Osteoblast (primary cell): ENCODE results near the gene FIGNL2. TPM values are rescaled to one million over a fixed set of nuclear protein-coding genes. Genes with fewer than 3 reads are reported as not detected.

ENCODE experiments used
- DNase-seq: peaks from one replicate; pipeline ENCODE4 v3.0.0; 2011; ENCODE audit warnings: low spot score, mixed read lengths; ENCODE audit not compliant: insufficient read length; ENCODE audit errors: missing footprints
- H2AFZ ChIP-seq: 2 replicates; pipeline ENCODE4 v1.6.0; 2011; ENCODE audit warnings: mild to moderate bottlenecking, low read length
- H3K27ac ChIP-seq: 2 replicates; pipeline ENCODE4 v1.5.1; 2011; ENCODE audit warnings: mild to moderate bottlenecking, low read depth, low read length, moderate library complexity
- H3K27me3 ChIP-seq: 2 replicates; pipeline ENCODE4 v1.6.0; 2012; ENCODE audit warnings: mild to moderate bottlenecking, control low read depth, inconsistent platforms, low read length, moderate library complexity; ENCODE audit not compliant: insufficient read depth
- H3K36me3 ChIP-seq: 2 replicates; pipeline ENCODE4 v1.5.1; 2011; ENCODE audit warnings: mild to moderate bottlenecking, low read length, control low read depth, moderate library complexity; ENCODE audit not compliant: insufficient read depth
- H3K4me1 ChIP-seq: 2 replicates; pipeline ENCODE4 v1.5.1; 2011; ENCODE audit warnings: mild to moderate bottlenecking, low read length, control low read depth, moderate library complexity; ENCODE audit not compliant: insufficient read depth
- H3K4me2 ChIP-seq: 2 replicates; pipeline ENCODE4 v1.6.0; 2011; ENCODE audit warnings: mild to moderate bottlenecking, low read length; ENCODE audit not compliant: insufficient read depth
- H3K4me3 ChIP-seq: fragments of 200-600 bp; sonication (generic); 3 replicates; pipeline ENCODE4 v1.5.1; 2012; ENCODE audit warnings: mild to moderate bottlenecking, low read length, inconsistent platforms; ENCODE audit not compliant: insufficient read depth
- H3K79me2 ChIP-seq: 2 replicates; pipeline ENCODE4 v1.6.0; 2012; ENCODE audit warnings: mild to moderate bottlenecking, low read length, control low read depth, inconsistent platforms; ENCODE audit not compliant: insufficient read depth
- H3K9me3 ChIP-seq: 2 replicates; pipeline ENCODE4 v1.5.1; 2011; ENCODE audit warnings: low read depth, low read length, control low read depth
- H4K20me1 ChIP-seq: 2 replicates; pipeline ENCODE4 v1.6.0; 2012; ENCODE audit warnings: mild to moderate bottlenecking, low read length, control low read depth; ENCODE audit not compliant: insufficient read depth
- total RNA-seq: library from RNA; depleted of rRNA; stranded (reverse); fragments of >200 nt; gene quantifications from 2 replicates; pipeline ENCODE4 v1.2.3, GENCODE V29; 2012
- TF ChIP-seq, protein P1 (sequence below): IDR thresholded peaks from 2 replicates; pipeline ENCODE4 v1.5.1; 2011; ENCODE audit warnings: mild to moderate bottlenecking, low read depth, low read length, moderate library complexity; ENCODE audit errors: extremely low read depth

FIGNL2 gene
- total RNA-seq, 1 donor, result 0.36 TPM

DNA sequence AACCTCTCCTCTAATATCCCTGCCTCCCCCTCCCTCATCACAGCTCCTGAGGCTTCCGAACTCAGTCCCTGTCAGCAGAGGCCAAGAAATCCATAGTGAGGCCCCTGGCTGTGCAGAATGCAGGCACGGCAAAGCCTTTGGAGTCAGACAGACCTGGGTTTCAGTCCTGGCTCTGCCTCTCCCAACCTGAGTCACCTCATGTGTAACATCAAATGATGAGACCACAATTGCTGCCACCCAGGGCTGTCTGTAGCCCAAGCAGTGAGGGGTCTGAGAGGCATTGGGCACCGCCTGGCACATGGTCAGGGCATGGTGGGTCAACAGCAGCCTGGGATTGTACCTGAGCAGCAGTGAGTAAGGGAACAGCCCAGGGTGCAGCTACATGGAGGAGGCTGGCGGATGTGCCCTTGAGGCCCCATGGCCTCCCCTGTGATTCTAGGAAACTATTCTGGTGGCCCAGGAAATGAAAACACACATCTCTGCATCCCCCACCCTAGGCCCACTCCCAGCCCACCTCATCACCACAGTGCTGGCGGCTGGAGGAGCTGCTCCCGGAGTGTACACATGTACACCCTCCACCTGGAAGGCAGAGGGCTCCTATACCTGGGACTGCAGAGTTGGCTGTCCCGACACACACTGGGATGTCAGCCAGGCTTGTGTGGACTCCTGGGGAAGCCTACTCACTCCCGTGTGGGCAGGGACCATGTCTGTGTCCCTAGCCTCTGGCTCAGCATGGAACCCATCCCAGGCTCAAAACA is 47.0 kb upstream of the FIGNL2 start:
- H3K4me2 ChIP-seq, result no peak overlapping the region
- H3K27ac ChIP-seq, result no peak overlapping the region
- peak overlapping the region; percentile 83 for H2AFZ ChIP-seq
- no peaks in the 10 kb centered on the region for H3K27me3 ChIP-seq
- H3K9me3 ChIP-seq, result no peaks in the 10 kb centered on the region
- H3K4me3 ChIP-seq, result no peak overlapping the region
- no peaks in the 10 kb centered on the region for H3K79me2 ChIP-seq
- H4K20me1 ChIP-seq, result no peaks in the 10 kb centered on the region
- peaks cover 11% of the 10 kb centered on the region for H3K4me1 ChIP-seq
- no peak for DNase-seq
- TF ChIP-seq, protein P1, sequence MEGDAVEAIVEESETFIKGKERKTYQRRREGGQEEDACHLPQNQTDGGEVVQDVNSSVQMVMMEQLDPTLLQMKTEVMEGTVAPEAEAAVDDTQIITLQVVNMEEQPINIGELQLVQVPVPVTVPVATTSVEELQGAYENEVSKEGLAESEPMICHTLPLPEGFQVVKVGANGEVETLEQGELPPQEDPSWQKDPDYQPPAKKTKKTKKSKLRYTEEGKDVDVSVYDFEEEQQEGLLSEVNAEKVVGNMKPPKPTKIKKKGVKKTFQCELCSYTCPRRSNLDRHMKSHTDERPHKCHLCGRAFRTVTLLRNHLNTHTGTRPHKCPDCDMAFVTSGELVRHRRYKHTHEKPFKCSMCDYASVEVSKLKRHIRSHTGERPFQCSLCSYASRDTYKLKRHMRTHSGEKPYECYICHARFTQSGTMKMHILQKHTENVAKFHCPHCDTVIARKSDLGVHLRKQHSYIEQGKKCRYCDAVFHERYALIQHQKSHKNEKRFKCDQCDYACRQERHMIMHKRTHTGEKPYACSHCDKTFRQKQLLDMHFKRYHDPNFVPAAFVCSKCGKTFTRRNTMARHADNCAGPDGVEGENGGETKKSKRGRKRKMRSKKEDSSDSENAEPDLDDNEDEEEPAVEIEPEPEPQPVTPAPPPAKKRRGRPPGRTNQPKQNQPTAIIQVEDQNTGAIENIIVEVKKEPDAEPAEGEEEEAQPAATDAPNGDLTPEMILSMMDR, result no peak
- no peaks in the 10 kb centered on the region for H3K36me3 ChIP-seq

DNA sequence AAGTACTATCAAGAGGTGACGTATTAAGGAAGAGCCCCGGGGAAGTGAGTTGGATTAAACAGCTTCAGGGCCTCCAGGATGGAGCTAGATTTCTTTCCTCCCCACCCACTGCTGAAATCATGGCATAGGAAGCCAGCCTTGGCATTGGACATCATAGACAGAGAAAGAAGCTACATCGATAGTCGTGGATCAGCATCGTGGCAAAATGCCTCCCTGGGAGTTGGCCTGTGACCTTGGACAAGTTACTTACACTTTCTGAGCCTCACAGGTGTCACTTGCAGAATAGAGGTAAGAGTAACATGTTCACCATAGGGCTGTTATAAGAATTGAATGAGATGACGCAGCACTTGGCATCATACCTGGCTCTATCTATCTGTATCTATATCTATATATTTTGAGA is 45.3 kb upstream of the FIGNL2 start:
- Histone ChIP-seq H3K79me2 (no peaks in the 10 kb centered on the region), H3K36me3 (no peaks in the 10 kb centered on the region), H3K4me2 (no peak overlapping the region), H3K27me3 (no peaks in the 10 kb centered on the region), H2AFZ (no peak overlapping the region), H3K4me1 (peaks cover 6% of the 10 kb centered on the region), H3K27ac (no peak overlapping the region), H4K20me1 (no peaks in the 10 kb centered on the region), H3K4me3 (no peak overlapping the region), H3K9me3 (no peaks in the 10 kb centered on the region)
- TF ChIP-seq, protein P1, result no peak
- no peak for DNase-seq

DNA sequence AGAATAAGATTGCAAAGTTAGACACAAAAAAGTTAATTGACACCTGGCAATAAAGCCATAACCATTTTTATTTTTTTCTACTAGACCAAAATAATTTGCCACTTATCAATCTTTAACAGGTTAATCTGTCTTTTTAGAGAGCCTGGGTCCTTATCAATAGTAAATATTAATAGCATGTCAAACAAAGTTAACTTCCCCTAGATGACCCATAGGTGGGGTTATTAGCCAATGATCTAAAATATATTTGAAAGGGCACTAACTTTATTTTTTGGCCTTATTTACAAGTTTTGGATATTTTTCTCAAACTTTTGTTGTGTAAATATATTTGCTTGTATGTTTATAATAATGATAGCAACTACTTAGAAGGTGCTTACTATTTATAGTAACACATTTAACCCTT is 43.3 kb upstream of the FIGNL2 start:
- H3K36me3 ChIP-seq, result no peaks in the 10 kb centered on the region
- TF ChIP-seq, protein P1, result peak; percentile 46
- no peak overlapping the region for H3K4me3 ChIP-seq
- DNase-seq, result peak; percentile 91
- no peak overlapping the region for H2AFZ ChIP-seq
- no peak overlapping the region for H3K27ac ChIP-seq
- peaks cover 4% of the 10 kb centered on the region for H3K4me1 ChIP-seq
- H3K27me3 ChIP-seq, result no peaks in the 10 kb centered on the region
- H4K20me1 ChIP-seq, result no peaks in the 10 kb centered on the region
- no peaks in the 10 kb centered on the region for H3K9me3 ChIP-seq
- no peak overlapping the region for H3K4me2 ChIP-seq
- H3K79me2 ChIP-seq, result no peaks in the 10 kb centered on the region

DNA sequence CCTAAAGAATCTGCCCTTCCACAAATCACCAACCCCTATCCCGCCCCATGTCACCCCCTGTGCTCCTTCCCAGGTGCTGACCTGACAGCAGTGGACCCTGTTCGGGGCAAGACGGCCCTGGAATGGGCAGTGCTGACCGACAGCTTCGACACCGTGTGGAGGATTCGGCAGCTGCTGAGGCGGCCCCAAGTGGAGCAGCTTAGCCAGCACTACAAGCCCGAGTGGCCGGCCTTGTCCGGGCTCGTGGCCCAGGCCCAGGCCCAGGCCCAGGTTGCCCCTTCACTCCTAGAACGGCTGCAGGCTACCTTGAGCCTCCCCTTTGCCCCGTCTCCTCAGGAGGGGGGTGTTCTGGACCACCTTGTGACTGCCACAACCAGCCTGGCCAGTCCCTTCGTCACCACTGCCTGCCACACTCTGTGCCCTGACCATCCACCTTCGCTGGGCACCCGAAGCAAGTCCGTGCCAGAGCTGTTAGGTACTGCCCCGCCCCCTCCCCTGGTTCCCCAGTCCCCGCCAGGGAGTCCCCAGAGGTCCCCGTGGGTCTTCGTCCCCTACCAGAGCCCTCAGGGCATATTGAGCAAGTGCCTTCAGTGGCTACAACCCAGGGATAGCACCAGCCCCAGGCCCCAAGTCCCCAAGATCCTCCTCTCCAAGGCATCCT is 42.1 kb upstream of the FIGNL2 start:
- no peaks in the 10 kb centered on the region for H3K79me2 ChIP-seq
- H3K27ac ChIP-seq, result no peak overlapping the region
- H3K4me2 ChIP-seq, result no peak overlapping the region
- TF ChIP-seq, protein P1, result no peak
- H4K20me1 ChIP-seq, result no peaks in the 10 kb centered on the region
- H3K27me3 ChIP-seq, result no peaks in the 10 kb centered on the region
- no peak overlapping the region for H2AFZ ChIP-seq
- no peak overlapping the region for H3K4me3 ChIP-seq
- H3K36me3 ChIP-seq, result no peaks in the 10 kb centered on the region
- H3K9me3 ChIP-seq, result no peaks in the 10 kb centered on the region
- DNase-seq, result no peak
- peaks cover 16% of the 10 kb centered on the region for H3K4me1 ChIP-seq
